ENCODE measurements around the gene VIM. TPM values are rescaled to one million over a fixed set of nuclear protein-coding genes. Genes with fewer than 3 reads are reported as not detected.

VIM gene
- total and polyA plus RNA-seq, 2 experiments from 2014 or later = 131 to 228 TPM

DNA sequence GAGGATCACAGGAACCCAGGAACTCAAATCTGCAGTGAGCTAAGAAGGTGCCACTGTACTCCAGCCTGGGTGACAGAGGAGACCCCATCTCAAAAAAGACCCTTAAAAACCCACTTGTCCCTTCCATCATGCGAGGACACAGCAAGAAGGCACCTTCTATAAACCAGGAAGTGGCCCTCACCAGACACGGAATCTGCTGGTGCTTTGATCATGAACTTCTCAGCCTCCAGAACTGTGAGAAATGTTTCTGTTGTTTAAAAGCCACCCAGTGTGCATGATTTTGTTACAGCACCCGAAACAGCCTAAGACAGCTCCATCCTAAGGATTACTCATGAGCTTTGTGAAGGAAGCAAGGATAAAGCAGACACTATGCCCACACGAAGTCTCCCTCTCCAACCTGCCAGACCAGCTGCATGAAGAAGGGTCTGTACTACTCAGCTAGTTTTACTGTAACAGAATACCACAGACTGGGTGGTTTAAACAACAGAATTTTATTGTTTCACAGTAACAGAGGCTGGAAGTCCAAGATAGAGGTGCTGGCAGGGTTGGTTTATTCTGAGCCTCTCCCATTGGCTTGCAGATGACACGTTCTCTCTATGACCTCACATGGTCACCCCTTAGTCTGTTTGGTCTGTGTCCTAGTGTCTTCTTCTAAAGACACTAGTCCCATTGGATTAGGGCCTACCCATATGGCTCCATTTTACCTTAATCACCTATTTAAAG lies 13.7 kb downstream of the VIM start:
- ATAC-seq = no peak
- H3K27me3 ChIP-seq (ENCODE audit: insufficient read depth) = no peaks in the 10 kb centered on the region
- Mint-ChIP-seq H3K36me3 (ENCODE audit: low read depth) (peaks cover 11% of the 10 kb centered on the region; the same call in 2 of the 3 replicates), H3K4me3 (no peak overlapping the region), H3K4me1 (no peaks in the 10 kb centered on the region), H3K9me3 (peaks cover 9% of the 10 kb centered on the region), H3K27ac (no peak overlapping the region), H3K27me3 (ENCODE audit: insufficient read depth, low read depth, poor library complexity) (peaks cover 5% of the 10 kb centered on the region)
- no peak overlapping the region for H3K4me2 ChIP-seq
- H4K20me1 ChIP-seq (replicated peaks; ENCODE audit: insufficient read depth) = no peaks in the 10 kb centered on the region
- TF ChIP-seq, protein P1, sequence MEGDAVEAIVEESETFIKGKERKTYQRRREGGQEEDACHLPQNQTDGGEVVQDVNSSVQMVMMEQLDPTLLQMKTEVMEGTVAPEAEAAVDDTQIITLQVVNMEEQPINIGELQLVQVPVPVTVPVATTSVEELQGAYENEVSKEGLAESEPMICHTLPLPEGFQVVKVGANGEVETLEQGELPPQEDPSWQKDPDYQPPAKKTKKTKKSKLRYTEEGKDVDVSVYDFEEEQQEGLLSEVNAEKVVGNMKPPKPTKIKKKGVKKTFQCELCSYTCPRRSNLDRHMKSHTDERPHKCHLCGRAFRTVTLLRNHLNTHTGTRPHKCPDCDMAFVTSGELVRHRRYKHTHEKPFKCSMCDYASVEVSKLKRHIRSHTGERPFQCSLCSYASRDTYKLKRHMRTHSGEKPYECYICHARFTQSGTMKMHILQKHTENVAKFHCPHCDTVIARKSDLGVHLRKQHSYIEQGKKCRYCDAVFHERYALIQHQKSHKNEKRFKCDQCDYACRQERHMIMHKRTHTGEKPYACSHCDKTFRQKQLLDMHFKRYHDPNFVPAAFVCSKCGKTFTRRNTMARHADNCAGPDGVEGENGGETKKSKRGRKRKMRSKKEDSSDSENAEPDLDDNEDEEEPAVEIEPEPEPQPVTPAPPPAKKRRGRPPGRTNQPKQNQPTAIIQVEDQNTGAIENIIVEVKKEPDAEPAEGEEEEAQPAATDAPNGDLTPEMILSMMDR (conservative IDR thresholded peaks at IDR 0.05; ENCODE audit: low read depth in 2 of 2) = no peak
- TF ChIP-seq ZNF331 (CRISPR knock-in tag; IDR thresholded peaks at IDR 0.05; ENCODE audit: low read depth) (no peak), STAT1 (IDR thresholded peaks at IDR 0.05; ENCODE audit: unreplicated experiment) (no peak), POLR2AphosphoS5 (IDR thresholded peaks at IDR 0.05; ENCODE audit: low read depth) (no peak), CREB1 (CRISPR knock-in tag; IDR thresholded peaks at IDR 0.05; ENCODE audit: low read depth) (no peak)
- TF ChIP-seq, protein P2, sequence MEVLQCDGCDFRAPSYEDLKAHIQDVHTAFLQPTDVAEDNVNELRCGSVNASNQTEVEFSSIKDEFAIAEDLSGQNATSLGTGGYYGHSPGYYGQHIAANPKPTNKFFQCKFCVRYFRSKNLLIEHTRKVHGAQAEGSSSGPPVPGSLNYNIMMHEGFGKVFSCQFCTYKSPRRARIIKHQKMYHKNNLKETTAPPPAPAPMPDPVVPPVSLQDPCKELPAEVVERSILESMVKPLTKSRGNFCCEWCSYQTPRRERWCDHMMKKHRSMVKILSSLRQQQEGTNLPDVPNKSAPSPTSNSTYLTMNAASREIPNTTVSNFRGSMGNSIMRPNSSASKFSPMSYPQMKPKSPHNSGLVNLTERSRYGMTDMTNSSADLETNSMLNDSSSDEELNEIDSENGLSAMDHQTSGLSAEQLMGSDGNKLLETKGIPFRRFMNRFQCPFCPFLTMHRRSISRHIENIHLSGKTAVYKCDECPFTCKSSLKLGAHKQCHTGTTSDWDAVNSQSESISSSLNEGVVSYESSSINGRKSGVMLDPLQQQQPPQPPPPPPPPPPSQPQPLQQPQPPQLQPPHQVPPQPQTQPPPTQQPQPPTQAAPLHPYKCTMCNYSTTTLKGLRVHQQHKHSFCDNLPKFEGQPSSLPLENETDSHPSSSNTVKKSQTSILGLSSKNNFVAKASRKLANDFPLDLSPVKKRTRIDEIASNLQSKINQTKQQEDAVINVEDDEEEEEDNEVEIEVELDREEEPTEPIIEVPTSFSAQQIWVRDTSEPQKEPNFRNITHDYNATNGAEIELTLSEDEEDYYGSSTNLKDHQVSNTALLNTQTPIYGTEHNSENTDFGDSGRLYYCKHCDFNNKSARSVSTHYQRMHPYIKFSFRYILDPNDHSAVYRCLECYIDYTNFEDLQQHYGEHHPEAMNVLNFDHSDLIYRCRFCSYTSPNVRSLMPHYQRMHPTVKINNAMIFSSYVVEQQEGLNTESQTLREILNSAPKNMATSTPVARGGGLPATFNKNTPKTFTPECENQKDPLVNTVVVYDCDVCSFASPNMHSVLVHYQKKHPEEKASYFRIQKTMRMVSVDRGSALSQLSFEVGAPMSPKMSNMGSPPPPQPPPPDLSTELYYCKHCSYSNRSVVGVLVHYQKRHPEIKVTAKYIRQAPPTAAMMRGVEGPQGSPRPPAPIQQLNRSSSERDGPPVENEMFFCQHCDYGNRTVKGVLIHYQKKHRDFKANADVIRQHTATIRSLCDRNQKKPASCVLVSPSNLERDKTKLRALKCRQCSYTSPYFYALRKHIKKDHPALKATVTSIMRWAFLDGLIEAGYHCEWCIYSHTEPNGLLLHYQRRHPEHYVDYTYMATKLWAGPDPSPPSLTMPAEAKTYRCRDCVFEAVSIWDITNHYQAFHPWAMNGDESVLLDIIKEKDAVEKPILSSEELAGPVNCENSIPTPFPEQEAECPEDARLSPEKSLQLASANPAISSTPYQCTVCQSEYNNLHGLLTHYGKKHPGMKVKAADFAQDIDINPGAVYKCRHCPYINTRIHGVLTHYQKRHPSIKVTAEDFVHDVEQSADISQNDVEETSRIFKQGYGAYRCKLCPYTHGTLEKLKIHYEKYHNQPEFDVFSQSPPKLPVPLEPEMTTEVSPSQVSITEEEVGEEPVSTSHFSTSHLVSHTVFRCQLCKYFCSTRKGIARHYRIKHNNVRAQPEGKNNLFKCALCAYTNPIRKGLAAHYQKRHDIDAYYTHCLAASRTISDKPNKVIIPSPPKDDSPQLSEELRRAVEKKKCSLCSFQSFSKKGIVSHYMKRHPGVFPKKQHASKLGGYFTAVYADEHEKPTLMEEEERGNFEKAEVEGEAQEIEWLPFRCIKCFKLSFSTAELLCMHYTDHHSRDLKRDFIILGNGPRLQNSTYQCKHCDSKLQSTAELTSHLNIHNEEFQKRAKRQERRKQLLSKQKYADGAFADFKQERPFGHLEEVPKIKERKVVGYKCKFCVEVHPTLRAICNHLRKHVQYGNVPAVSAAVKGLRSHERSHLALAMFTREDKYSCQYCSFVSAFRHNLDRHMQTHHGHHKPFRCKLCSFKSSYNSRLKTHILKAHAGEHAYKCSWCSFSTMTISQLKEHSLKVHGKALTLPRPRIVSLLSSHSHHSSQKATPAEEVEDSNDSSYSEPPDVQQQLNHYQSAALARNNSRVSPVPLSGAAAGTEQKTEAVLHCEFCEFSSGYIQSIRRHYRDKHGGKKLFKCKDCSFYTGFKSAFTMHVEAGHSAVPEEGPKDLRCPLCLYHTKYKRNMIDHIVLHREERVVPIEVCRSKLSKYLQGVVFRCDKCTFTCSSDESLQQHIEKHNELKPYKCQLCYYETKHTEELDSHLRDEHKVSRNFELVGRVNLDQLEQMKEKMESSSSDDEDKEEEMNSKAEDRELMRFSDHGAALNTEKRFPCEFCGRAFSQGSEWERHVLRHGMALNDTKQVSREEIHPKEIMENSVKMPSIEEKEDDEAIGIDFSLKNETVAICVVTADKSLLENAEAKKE (CRISPR knock-in tag; IDR thresholded peaks at IDR 0.05) = no peak
- TF ChIP-seq, protein P3, sequence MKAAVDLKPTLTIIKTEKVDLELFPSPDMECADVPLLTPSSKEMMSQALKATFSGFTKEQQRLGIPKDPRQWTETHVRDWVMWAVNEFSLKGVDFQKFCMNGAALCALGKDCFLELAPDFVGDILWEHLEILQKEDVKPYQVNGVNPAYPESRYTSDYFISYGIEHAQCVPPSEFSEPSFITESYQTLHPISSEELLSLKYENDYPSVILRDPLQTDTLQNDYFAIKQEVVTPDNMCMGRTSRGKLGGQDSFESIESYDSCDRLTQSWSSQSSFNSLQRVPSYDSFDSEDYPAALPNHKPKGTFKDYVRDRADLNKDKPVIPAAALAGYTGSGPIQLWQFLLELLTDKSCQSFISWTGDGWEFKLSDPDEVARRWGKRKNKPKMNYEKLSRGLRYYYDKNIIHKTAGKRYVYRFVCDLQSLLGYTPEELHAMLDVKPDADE (IDR thresholded peaks at IDR 0.05) = no peak
- no peak for DNase-seq (ENCODE audit: low spot score)
- H3K36me3 ChIP-seq (ENCODE audit: insufficient read depth) = peaks cover 10% of the 10 kb centered on the region; the same call in 1 of the 2 replicates
- no peaks in the 10 kb centered on the region for H3K79me2 ChIP-seq (replicated peaks; ENCODE audit: insufficient read depth)
- H3K9me2 ChIP-seq (ENCODE audit: insufficient read depth) = no peaks in the 10 kb centered on the region
- no peak overlapping the region for H3K27ac ChIP-seq (ENCODE audit: low read depth)
- no peak overlapping the region for H3K4me3 ChIP-seq
- no peaks in the 10 kb centered on the region for H3F3A ChIP-seq (replicated peaks; ENCODE audit: low read depth)
- H2AFZ ChIP-seq = no peak overlapping the region
- no peaks in the 10 kb centered on the region for H3K4me1 ChIP-seq (ENCODE audit: insufficient read depth)
